Measurements from ENCODE around the gene CRYZ.
A peak's percentile ranks its signal among the peaks of the same experiment; 100 is the strongest.

Gene CRYZ

GRCh38 chr1:74732960-74733603, at the start of gene CRYZ, which contains the start of gene TYW3:
Gene CRYZ (minus strand): TSS chr1:74733050. CDS start chr1:74724821, 8,229 bp downstream.
Gene TYW3 (plus strand): TSS chr1:74733152. CDS start chr1:74733245, 93 bp downstream.
- H3K36me3 ChIP-seq, result peaks cover 10% of the 10 kb centered on the region
- H3K27ac ChIP-seq, result peak within 1 kb of the TSS; percentile 86
- H3K4me3 ChIP-seq (ENCODE audit: low read depth, low read length), result peak within 1 kb of the TSS; percentile 95
- no peaks in the 10 kb centered on the region for H3K9me3 ChIP-seq (ENCODE audit: severe bottlenecking)
- DNase-seq, result peak; percentile 90
- no peaks in the 10 kb centered on the region for H3K27me3 ChIP-seq (ENCODE audit: insufficient read depth, low read depth, severe bottlenecking)
- no peak for TF ChIP-seq CTCF (IDR thresholded peaks at IDR 0.05; ENCODE audit: low read depth, low read length)

- H3K9me3 ChIP-seq (ENCODE audit: severe bottlenecking), result no peaks in the 10 kb centered on the region
- H3K4me3 ChIP-seq (ENCODE audit: low read depth, low read length), result no peak overlapping the region
- no peaks in the 10 kb centered on the region for H3K36me3 ChIP-seq
- no peak for DNase-seq
- no peak for TF ChIP-seq CTCF (IDR thresholded peaks at IDR 0.05; ENCODE audit: low read depth, low read length)
- H3K27ac ChIP-seq, result no peak overlapping the region
- no peaks in the 10 kb centered on the region for H3K27me3 ChIP-seq (ENCODE audit: insufficient read depth, low read depth, severe bottlenecking)
Measured at GRCh38 chr1:74780594-74780993, 47.7 kb upstream of the CRYZ start.

GRCh38 chr1:74779750-74780149, 46.9 kb upstream of the CRYZ start:
- no peak overlapping the region for H3K27ac ChIP-seq
- TF ChIP-seq CTCF (IDR thresholded peaks at IDR 0.05; ENCODE audit: low read depth, low read length), result no peak

GRCh38 chr1:74777525-74777924, 44.7 kb upstream of the CRYZ start:
- Histone ChIP-seq H3K27ac (no peak overlapping the region), H3K27me3 (ENCODE audit: insufficient read depth, low read depth, severe bottlenecking) (no peaks in the 10 kb centered on the region), H3K36me3 (no peaks in the 10 kb centered on the region), H3K4me3 (ENCODE audit: low read depth, low read length) (no peak overlapping the region), H3K9me3 (ENCODE audit: severe bottlenecking) (no peaks in the 10 kb centered on the region)
- no peak for DNase-seq
- TF ChIP-seq CTCF (IDR thresholded peaks at IDR 0.05; ENCODE audit: low read depth, low read length), result no peak

More at GRCh38 chr1:74779750-74780149, 46.9 kb upstream of the CRYZ start:
- no peak for DNase-seq
- Histone ChIP-seq H3K27me3 (ENCODE audit: insufficient read depth, low read depth, severe bottlenecking) (no peaks in the 10 kb centered on the region), H3K9me3 (ENCODE audit: severe bottlenecking) (no peaks in the 10 kb centered on the region), H3K36me3 (no peaks in the 10 kb centered on the region), H3K4me3 (ENCODE audit: low read depth, low read length) (no peak overlapping the region)

GRCh38 chr1:74775735-74776134, 42.9 kb upstream of the CRYZ start:
- no peak for TF ChIP-seq CTCF (IDR thresholded peaks at IDR 0.05; ENCODE audit: low read depth, low read length)
- no peaks in the 10 kb centered on the region for H3K27me3 ChIP-seq (ENCODE audit: insufficient read depth, low read depth, severe bottlenecking)

GRCh38 chr1:74773582-74773981, 40.7 kb upstream of the CRYZ start:
- Histone ChIP-seq H3K4me3 (ENCODE audit: low read depth, low read length) (no peak overlapping the region), H3K36me3 (no peaks in the 10 kb centered on the region), H3K9me3 (ENCODE audit: severe bottlenecking) (no peaks in the 10 kb centered on the region), H3K27ac (no peak overlapping the region), H3K27me3 (ENCODE audit: insufficient read depth, low read depth, severe bottlenecking) (no peaks in the 10 kb centered on the region)
- no peak for TF ChIP-seq CTCF (IDR thresholded peaks at IDR 0.05; ENCODE audit: low read depth, low read length)
- DNase-seq, result no peak

More at GRCh38 chr1:74775735-74776134, 42.9 kb upstream of the CRYZ start:
- no peaks in the 10 kb centered on the region for H3K9me3 ChIP-seq (ENCODE audit: severe bottlenecking)
- H3K4me3 ChIP-seq (ENCODE audit: low read depth, low read length), result no peak overlapping the region
- no peak overlapping the region for H3K27ac ChIP-seq
- no peak for DNase-seq
- H3K36me3 ChIP-seq, result no peaks in the 10 kb centered on the region
